Hepatocyte (in vitro differentiated cells): ENCODE measurements around the gene GNAO1.

Source experiments
- CTCF ChIP-seq: fragments of 200-600 bp; sonication (generic); IDR thresholded peaks from 2 replicates; pipeline ENCODE4 v1.5.1; 2016; ENCODE audit warnings: antibody characterized with exemption, mild to moderate bottlenecking; ENCODE audit not compliant: poor library complexity
- EZH2 ChIP-seq: fragments of 200-600 bp; sonication (generic); IDR thresholded peaks from 2 replicates; pipeline ENCODE4 v1.6.1; 2016; ENCODE audit warnings: antibody characterized with exemption, mild to moderate bottlenecking, borderline replicate concordance
- EZH2phosphoT487 ChIP-seq: fragments of 200-600 bp; sonication (generic); IDR thresholded peaks from one replicate; pipeline ENCODE4 v1.6.1; 2018; ENCODE audit warnings: antibody characterized with exemption, mild to moderate bottlenecking, low read depth, moderate library complexity; ENCODE audit not compliant: unreplicated experiment, severe bottlenecking

- TF ChIP-seq CTCF (no peak), EZH2 (no peak), EZH2phosphoT487 (no peak)
Observed at GRCh38 chr16:56263711-56264608, 72.7 kb downstream of the GNAO1 start.
